CD14-positive monocyte (primary cell): ENCODE data around the gene CABP1. TPM values are rescaled to one million over a fixed set of nuclear protein-coding genes. Genes with fewer than 3 reads are reported as not detected.

Experiments
- DNase-seq, 3 donors: peaks; one replicate each; pipeline ENCODE4 v3.0.0-alpha.2; 2011 to 2022
- H2AFZ ChIP-seq: 2 replicates; pipeline ENCODE4 v1.6.0; 2012; ENCODE audit warnings: mild to moderate bottlenecking, low read depth, low read length, inconsistent platforms; ENCODE audit not compliant: insufficient read depth, poor library complexity, severe bottlenecking
- H3K27ac ChIP-seq, 2 donors: 1 replicate in 1 of 2; 2 replicates in 1 of 2; pipeline ENCODE4 v1.5.1; 2012 to 2013; ENCODE audit warnings: low read length in 2 of 2, control low read depth in 1 of 2, inconsistent platforms in 1 of 2, low read depth in 1 of 2, mild to moderate bottlenecking in 1 of 2
- H3K27me3 ChIP-seq, 2 donors: one replicate each; pipeline versions ENCODE4 v1.6.0 to v1.6.1; 2011 to 2013; ENCODE audit warnings: low read length in 2 of 2; ENCODE audit not compliant: control insufficient read depth in 2 of 2, insufficient read depth in 2 of 2
- H3K36me3 ChIP-seq, 2 donors: replicated peaks in 1 of 2; 1 replicate in 1 of 2; 2 replicates in 1 of 2; pipeline versions ENCODE4 v1.5.1 to v1.6.1; 2012 to 2013; ENCODE audit warnings: low read length in 2 of 2, control low read depth in 1 of 2, inconsistent platforms in 1 of 2, mild to moderate bottlenecking in 1 of 2; ENCODE audit not compliant: insufficient read depth in 2 of 2, control insufficient read depth in 1 of 2
- H3K4me1 ChIP-seq, 2 donors: 1 replicate in 1 of 2; 2 replicates in 1 of 2; pipeline versions ENCODE4 v1.5.1 to v1.6.1; 2012 to 2013; ENCODE audit warnings: low read length in 2 of 2, control low read depth in 1 of 2, inconsistent platforms in 1 of 2, mild to moderate bottlenecking in 1 of 2, moderate library complexity in 1 of 2; ENCODE audit not compliant: insufficient read depth in 2 of 2, control insufficient read depth in 1 of 2
- H3K4me2 ChIP-seq: replicated peaks from 2 replicates; pipeline ENCODE3; 2012; ENCODE audit warnings: low read length, moderate library complexity, mild to moderate bottlenecking; ENCODE audit not compliant: poor library complexity, severe bottlenecking; ENCODE audit errors: extremely low read depth
- H3K4me3 ChIP-seq, 3 experiments: fragments of 200-600 bp in 1 of 3; sonication (generic) in 1 of 3; replicated peaks in 1 of 3; 1 replicate in 2 of 3; 2 replicates in 1 of 3; pipeline ENCODE4 v1.5.1; 2011 to 2013; ENCODE audit warnings: low read length in 3 of 3, mild to moderate bottlenecking in 3 of 3, control low read depth in 2 of 3, low read depth in 2 of 3, inconsistent platforms in 1 of 3, moderate library complexity in 1 of 3
- H3K79me2 ChIP-seq: 2 replicates; pipeline ENCODE4 v1.6.0; 2012; ENCODE audit warnings: mild to moderate bottlenecking, control low read depth, inconsistent platforms, low read length, moderate library complexity; ENCODE audit not compliant: insufficient read depth
- H3K9ac ChIP-seq: 2 replicates; pipeline ENCODE4 v1.6.0; 2017; ENCODE audit warnings: low read length, mild to moderate bottlenecking; ENCODE audit not compliant: insufficient read depth, poor library complexity, severe bottlenecking
- H3K9me3 ChIP-seq, 2 donors: replicated peaks in 1 of 2; 1 replicate in 1 of 2; 2 replicates in 1 of 2; pipeline versions ENCODE4 v1.5.1 to v1.6.1; 2012 to 2013; ENCODE audit warnings: low read length in 2 of 2, control low read depth in 1 of 2; ENCODE audit not compliant: control insufficient read depth in 1 of 2, insufficient read depth in 1 of 2
- H4K20me1 ChIP-seq: 2 replicates; pipeline ENCODE4 v1.6.0; 2012; ENCODE audit warnings: mild to moderate bottlenecking, low read length, control low read depth, moderate library complexity; ENCODE audit not compliant: insufficient read depth
- H3K27ac Mint-ChIP-seq, 7 donors: one replicate each; pipeline ENCODE4 v1.8.0; 2020; ENCODE audit warnings: mild to moderate bottlenecking in 7 of 7, mixed read lengths in 7 of 7, moderate library complexity in 6 of 7, inconsistent platforms in 2 of 7
- H3K27me3 Mint-ChIP-seq, 3 donors: one replicate each; pipeline ENCODE4 v1.8.0; 2021 to 2022; ENCODE audit warnings: low read depth in 3 of 3, mild to moderate bottlenecking in 3 of 3, mixed read lengths in 3 of 3, moderate library complexity in 3 of 3, inconsistent platforms in 1 of 3
- H3K36me3 Mint-ChIP-seq, 2 donors: one replicate each; pipeline ENCODE4 v1.8.0; 2020; ENCODE audit warnings: mixed read lengths in 2 of 2, inconsistent platforms in 1 of 2, mild to moderate bottlenecking in 1 of 2
- H3K4me1 Mint-ChIP-seq: one replicate; pipeline ENCODE4 v1.8.0; 2020; ENCODE audit warnings: mild to moderate bottlenecking, mixed read lengths
- H3K4me3 Mint-ChIP-seq, 2 donors: one replicate each; pipeline ENCODE4 v1.8.0; 2020; ENCODE audit warnings: mild to moderate bottlenecking in 2 of 2, mixed read lengths in 2 of 2, moderate library complexity in 1 of 2
- H3K9me3 Mint-ChIP-seq, 7 donors: one replicate each; pipeline ENCODE4 v1.8.0; 2020 to 2022; ENCODE audit warnings: mixed read lengths in 7 of 7, mild to moderate bottlenecking in 6 of 7, moderate library complexity in 6 of 7, inconsistent platforms in 2 of 7
- CTCF ChIP-seq: fragments of 200-600 bp; IDR thresholded peaks from one replicate; pipeline ENCODE4 v1.8.0; 2022; ENCODE audit warnings: antibody characterized with exemption, mild to moderate bottlenecking
- WGBS: methylation state at CpG from one replicate; pipeline ENCODE4 v1.1.5; 2013; ENCODE audit warnings: missing lambda C conversion rate; ENCODE audit not compliant: insufficient coverage; 5-methylcytosine and 5-hydroxymethylcytosine counted together
- intact Hi-C, 2 donors: fragments of 100-400 bp; cut with micrococcal nuclease; formaldehyde crosslinking; loops; one replicate each; pipeline versions ENCODE4 v1.15.0 to v1.15.1; 2023
- polyA plus RNA-seq, 3 donors: library from polyadenylated mRNA; depleted of rRNA in 1 of 3; unstranded in 2 of 3; stranded (reverse) in 1 of 3; fragments of 300-500 nt in 2 of 3; fragments of >200 nt in 1 of 3; fragmentation: Illumina TruSeq in 2 of 3; gene quantifications; 1 replicate in 2 of 3; 2 replicates in 1 of 3; pipeline ENCODE4 v1.2.3, GENCODE V29; 2012 to 2021

Gene CABP1
- polyA plus RNA-seq, 3 donors = 0.19 to 0.43 TPM; not detected in 1

- no peak overlapping the region for H3K27ac ChIP-seq
- no peaks in the 10 kb centered on the region for H3K79me2 ChIP-seq
- peaks cover 9% of the 10 kb centered on the region for H3K4me1 Mint-ChIP-seq
- H2AFZ ChIP-seq = no peak overlapping the region
- no peak overlapping the region for H3K9ac ChIP-seq
- H3K36me3 Mint-ChIP-seq = no peaks in the 10 kb centered on the region
- no peak overlapping the region for H3K4me3 ChIP-seq
- H3K9me3 Mint-ChIP-seq = no peaks in the 10 kb centered on the region
- no peak overlapping the region for H3K4me2 ChIP-seq
- H4K20me1 ChIP-seq = no peaks in the 10 kb centered on the region
- no peaks in the 10 kb centered on the region for H3K9me3 ChIP-seq
- no peak for TF ChIP-seq CTCF
- peaks cover 2 to 16% (median 5%) of the 10 kb centered on the region in 3 donors for H3K27me3 Mint-ChIP-seq
- H3K27ac Mint-ChIP-seq = peak overlapping the region in 1 of 7 donors; percentile 23
- WGBS = 85% methylated on average over 13 of the region's 15 CpGs
- no peak for DNase-seq
- intact Hi-C loops = no loop called here
- H3K27me3 ChIP-seq = no peaks in the 10 kb centered on the region
- H3K4me3 Mint-ChIP-seq = no peak overlapping the region
- H3K4me1 ChIP-seq = no peaks in the 10 kb centered on the region
- no peaks in the 10 kb centered on the region for H3K36me3 ChIP-seq
Observed at GRCh38 chr12:120630104-120630892, 10.1 kb upstream of the CABP1 start.

GRCh38 chr12:120631097-120631496, 9.3 kb upstream of the CABP1 start:
- no peaks in the 10 kb centered on the region for H3K27me3 ChIP-seq
- H3K4me2 ChIP-seq = no peak overlapping the region
- WGBS = 62% methylated on average over 4 of the region's 5 CpGs
- H4K20me1 ChIP-seq = no peaks in the 10 kb centered on the region
- no peak overlapping the region for H3K27ac ChIP-seq
- H3K27me3 Mint-ChIP-seq = peaks cover 2 to 16% (median 5%) of the 10 kb centered on the region in 3 donors
- no peak overlapping the region for H3K4me3 ChIP-seq
- intact Hi-C loops = no loop called here
- H3K4me3 Mint-ChIP-seq = no peak overlapping the region
- H3K27ac Mint-ChIP-seq = peak overlapping the region in 1 of 7 donors; percentile 40
- H3K79me2 ChIP-seq = no peaks in the 10 kb centered on the region
- no peaks in the 10 kb centered on the region for H3K36me3 ChIP-seq
- H3K9me3 Mint-ChIP-seq = no peaks in the 10 kb centered on the region
- TF ChIP-seq CTCF = no peak
- peaks cover 9% of the 10 kb centered on the region for H3K4me1 Mint-ChIP-seq
- no peak overlapping the region for H2AFZ ChIP-seq
- no peak for DNase-seq
- no peaks in the 10 kb centered on the region for H3K4me1 ChIP-seq
- no peaks in the 10 kb centered on the region for H3K9me3 ChIP-seq
- no peaks in the 10 kb centered on the region for H3K36me3 Mint-ChIP-seq
- H3K9ac ChIP-seq = no peak overlapping the region
